WTC11 (cell line): ENCODE data around the gene ERC1. TPM values are rescaled to one million over a fixed set of nuclear protein-coding genes. Genes with fewer than 3 reads are reported as not detected.
"Not testable (repeated sequence)": the region's sequence is repeated elsewhere in the genome, so short reads cannot be mapped to it uniquely, and the experiment has no call there.

Experiments
- ATAC-seq: fragments of 200-7000 bp; cut with Tn5 transposase; 2 replicates; pipeline ENCODE4 v1.10.0; 2021; ENCODE audit warnings: mild to moderate bottlenecking, moderate library complexity
- CTCF ChIA-PET: fragments of 300-600 bp; sonication (Branson Sonifier 250); formaldehyde crosslinking; loops from one replicate; lab custom pipeline; 2021; ENCODE audit warnings: antibody characterized with exemption; lab: Charles Lee
- POLR2A ChIA-PET: fragments of 350-600 bp; sonication (Branson Sonifier 250); formaldehyde crosslinking; loops from one replicate; lab custom pipeline; 2021; ENCODE audit warnings: antibody characterized with exemption; lab: Charles Lee
- DNase-seq: peaks from one replicate; pipeline ENCODE4 v3.0.0; 2021; ENCODE audit warnings: low spot score
- H3K27ac Mint-ChIP-seq: 2 replicates; pipeline ENCODE4 v1.8.0; 2021; ENCODE audit warnings: mixed read lengths
- H3K27me3 Mint-ChIP-seq: 2 replicates; pipeline ENCODE4 v1.8.0; 2021; ENCODE audit warnings: low read depth, mild to moderate bottlenecking, moderate library complexity, mixed read lengths
- H3K36me3 Mint-ChIP-seq: 2 replicates; pipeline ENCODE4 v1.8.0; 2021; ENCODE audit warnings: mixed read lengths
- H3K4me1 Mint-ChIP-seq: 2 replicates; pipeline ENCODE4 v1.8.0; 2022; ENCODE audit warnings: mixed read lengths
- H3K4me3 Mint-ChIP-seq: 2 replicates; pipeline ENCODE4 v1.8.0; 2021; ENCODE audit warnings: mild to moderate bottlenecking, moderate library complexity, mixed read lengths
- H3K9me3 Mint-ChIP-seq: 2 replicates; pipeline ENCODE4 v1.8.0; 2021; ENCODE audit warnings: mixed read lengths
- CREB1 ChIP-seq: sonication (generic); formaldehyde crosslinking; IDR thresholded peaks from 2 replicates; pipeline ENCODE4 v1.8.0; 2023; ENCODE audit warnings: mild to moderate bottlenecking, missing genetic modification reagents
- CREM ChIP-seq: sonication (generic); formaldehyde crosslinking; IDR thresholded peaks from 2 replicates; pipeline ENCODE4 v1.8.1; 2022; ENCODE audit warnings: mild to moderate bottlenecking, missing genetic modification reagents, moderate library complexity
- FOXK1 ChIP-seq: sonication (generic); formaldehyde crosslinking; IDR thresholded peaks from 2 replicates; pipeline ENCODE4 v1.8.0; 2022; ENCODE audit warnings: mild to moderate bottlenecking, moderate library complexity, missing genetic modification reagents
- HMGA2 ChIP-seq: fragments of 250-450 bp; sonication (Bioruptor Pico); IDR thresholded peaks from 2 replicates; pipeline ENCODE4 v1.4.0; 2021; ENCODE audit warnings: mild to moderate bottlenecking, moderate library complexity
- KAT7 ChIP-seq: sonication (generic); formaldehyde crosslinking; IDR thresholded peaks from 2 replicates; pipeline ENCODE4 v1.8.1; 2023; ENCODE audit warnings: missing genetic modification reagents, mild to moderate bottlenecking, borderline replicate concordance
- MYBL2 ChIP-seq: sonication (generic); formaldehyde crosslinking; IDR thresholded peaks from 2 replicates; pipeline ENCODE4 v1.8.1; 2023; ENCODE audit warnings: mild to moderate bottlenecking, moderate library complexity, missing genetic modification reagents
- NFATC4 ChIP-seq: fragments of 250-450 bp; sonication (Bioruptor Pico); IDR thresholded peaks from 2 replicates; pipeline ENCODE4 v1.9.0; 2021; ENCODE audit warnings: mild to moderate bottlenecking
- PRRX2 ChIP-seq: fragments of 250-450 bp; sonication (Bioruptor Pico); IDR thresholded peaks from 2 replicates; pipeline ENCODE4 v1.8.0; 2021; ENCODE audit warnings: mild to moderate bottlenecking
- ZNF219 ChIP-seq: sonication (generic); formaldehyde crosslinking; IDR thresholded peaks from 2 replicates; pipeline ENCODE4 v1.8.0; 2023; ENCODE audit warnings: missing genetic modification reagents, mild to moderate bottlenecking, borderline replicate concordance
- ZNF423 ChIP-seq: fragments of 250-450 bp; sonication (Bioruptor Pico); IDR thresholded peaks from 2 replicates; pipeline ENCODE4 v2.1.2; 2022; ENCODE audit warnings: mild to moderate bottlenecking, moderate library complexity
- total RNA-seq: library from RNA; stranded (reverse); gene quantifications from 3 replicates; pipeline ENCODE4 v1.2.3, GENCODE V29; 2021
- TF ChIP-seq, protein P1 (sequence below): sonication (generic); formaldehyde crosslinking; IDR thresholded peaks from 2 replicates; pipeline ENCODE4 v1.8.1; 2023; ENCODE audit warnings: mild to moderate bottlenecking, missing genetic modification reagents
- TF ChIP-seq, protein P2 (sequence below): sonication (generic); formaldehyde crosslinking; IDR thresholded peaks from 2 replicates; pipeline ENCODE4 v1.8.0; 2023; ENCODE audit warnings: mild to moderate bottlenecking, missing genetic modification reagents
- TF ChIP-seq, protein P3 (sequence below): sonication (generic); formaldehyde crosslinking; IDR thresholded peaks from 2 replicates; pipeline ENCODE4 v1.8.1; 2022; ENCODE audit warnings: mild to moderate bottlenecking, moderate library complexity, missing genetic modification reagents
- TF ChIP-seq, protein P4 (sequence below): fragments of 250-450 bp; sonication (Bioruptor Pico); IDR thresholded peaks from 2 replicates; pipeline ENCODE4 v1.9.0; 2021; ENCODE audit warnings: moderate library complexity, mild to moderate bottlenecking, inconsistent platforms, borderline replicate concordance
- TF ChIP-seq, protein P5 (sequence below): sonication (generic); formaldehyde crosslinking; IDR thresholded peaks from 2 replicates; pipeline ENCODE4 v1.8.0; 2022; ENCODE audit warnings: mild to moderate bottlenecking, missing genetic modification reagents
- TF ChIP-seq, protein P6 (sequence below): sonication (generic); formaldehyde crosslinking; IDR thresholded peaks from 2 replicates; pipeline ENCODE4 v1.8.0; 2022; ENCODE audit warnings: mild to moderate bottlenecking, missing genetic modification reagents

Gene ERC1
- total RNA-seq, 1 experiment from 2014 or later, result 47.5 TPM

DNA sequence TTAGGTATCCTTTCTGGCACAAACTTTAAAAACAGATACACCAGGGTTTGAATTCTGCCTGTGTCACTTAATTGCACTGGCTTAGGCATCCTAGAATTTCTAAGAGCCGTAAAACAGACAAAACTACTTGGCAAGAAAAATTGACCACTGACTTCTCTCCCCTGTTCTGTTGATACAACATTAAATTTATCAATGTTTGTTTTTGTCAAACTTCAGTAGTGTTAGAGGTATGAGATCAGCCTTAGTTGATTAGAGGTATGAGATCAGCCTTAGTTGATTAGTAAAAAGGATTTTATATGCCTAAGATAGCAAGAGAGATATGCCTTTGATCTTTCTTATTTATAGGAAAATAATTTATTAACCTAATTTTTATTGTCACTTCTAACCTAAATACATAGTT lies 320.1 kb downstream of the ERC1 start (continued):
- TF ChIP-seq, protein P1, sequence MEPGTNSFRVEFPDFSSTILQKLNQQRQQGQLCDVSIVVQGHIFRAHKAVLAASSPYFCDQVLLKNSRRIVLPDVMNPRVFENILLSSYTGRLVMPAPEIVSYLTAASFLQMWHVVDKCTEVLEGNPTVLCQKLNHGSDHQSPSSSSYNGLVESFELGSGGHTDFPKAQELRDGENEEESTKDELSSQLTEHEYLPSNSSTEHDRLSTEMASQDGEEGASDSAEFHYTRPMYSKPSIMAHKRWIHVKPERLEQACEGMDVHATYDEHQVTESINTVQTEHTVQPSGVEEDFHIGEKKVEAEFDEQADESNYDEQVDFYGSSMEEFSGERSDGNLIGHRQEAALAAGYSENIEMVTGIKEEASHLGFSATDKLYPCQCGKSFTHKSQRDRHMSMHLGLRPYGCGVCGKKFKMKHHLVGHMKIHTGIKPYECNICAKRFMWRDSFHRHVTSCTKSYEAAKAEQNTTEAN (CRISPR knock-in tag), result no peak
- TF ChIP-seq, protein P2, sequence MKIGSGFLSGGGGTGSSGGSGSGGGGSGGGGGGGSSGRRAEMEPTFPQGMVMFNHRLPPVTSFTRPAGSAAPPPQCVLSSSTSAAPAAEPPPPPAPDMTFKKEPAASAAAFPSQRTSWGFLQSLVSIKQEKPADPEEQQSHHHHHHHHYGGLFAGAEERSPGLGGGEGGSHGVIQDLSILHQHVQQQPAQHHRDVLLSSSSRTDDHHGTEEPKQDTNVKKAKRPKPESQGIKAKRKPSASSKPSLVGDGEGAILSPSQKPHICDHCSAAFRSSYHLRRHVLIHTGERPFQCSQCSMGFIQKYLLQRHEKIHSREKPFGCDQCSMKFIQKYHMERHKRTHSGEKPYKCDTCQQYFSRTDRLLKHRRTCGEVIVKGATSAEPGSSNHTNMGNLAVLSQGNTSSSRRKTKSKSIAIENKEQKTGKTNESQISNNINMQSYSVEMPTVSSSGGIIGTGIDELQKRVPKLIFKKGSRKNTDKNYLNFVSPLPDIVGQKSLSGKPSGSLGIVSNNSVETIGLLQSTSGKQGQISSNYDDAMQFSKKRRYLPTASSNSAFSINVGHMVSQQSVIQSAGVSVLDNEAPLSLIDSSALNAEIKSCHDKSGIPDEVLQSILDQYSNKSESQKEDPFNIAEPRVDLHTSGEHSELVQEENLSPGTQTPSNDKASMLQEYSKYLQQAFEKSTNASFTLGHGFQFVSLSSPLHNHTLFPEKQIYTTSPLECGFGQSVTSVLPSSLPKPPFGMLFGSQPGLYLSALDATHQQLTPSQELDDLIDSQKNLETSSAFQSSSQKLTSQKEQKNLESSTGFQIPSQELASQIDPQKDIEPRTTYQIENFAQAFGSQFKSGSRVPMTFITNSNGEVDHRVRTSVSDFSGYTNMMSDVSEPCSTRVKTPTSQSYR, result no peak
- TF ChIP-seq HMGA2 (CRISPR knock-in tag) (no peak), MYBL2 (no peak)
- TF ChIP-seq, protein P3, sequence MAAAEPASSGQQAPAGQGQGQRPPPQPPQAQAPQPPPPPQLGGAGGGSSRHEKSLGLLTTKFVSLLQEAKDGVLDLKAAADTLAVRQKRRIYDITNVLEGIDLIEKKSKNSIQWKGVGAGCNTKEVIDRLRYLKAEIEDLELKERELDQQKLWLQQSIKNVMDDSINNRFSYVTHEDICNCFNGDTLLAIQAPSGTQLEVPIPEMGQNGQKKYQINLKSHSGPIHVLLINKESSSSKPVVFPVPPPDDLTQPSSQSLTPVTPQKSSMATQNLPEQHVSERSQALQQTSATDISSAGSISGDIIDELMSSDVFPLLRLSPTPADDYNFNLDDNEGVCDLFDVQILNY (CRISPR knock-in tag), result no peak
- TF ChIP-seq, protein P4, sequence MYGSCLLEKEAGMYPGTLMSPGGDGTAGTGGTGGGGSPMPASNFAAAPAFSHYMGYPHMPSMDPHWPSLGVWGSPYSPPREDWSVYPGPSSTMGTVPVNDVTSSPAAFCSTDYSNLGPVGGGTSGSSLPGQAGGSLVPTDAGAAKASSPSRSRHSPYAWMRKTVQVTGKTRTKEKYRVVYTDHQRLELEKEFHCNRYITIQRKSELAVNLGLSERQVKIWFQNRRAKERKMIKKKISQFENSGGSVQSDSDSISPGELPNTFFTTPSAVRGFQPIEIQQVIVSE (CRISPR knock-in tag), result no peak
- TF ChIP-seq, protein P5, sequence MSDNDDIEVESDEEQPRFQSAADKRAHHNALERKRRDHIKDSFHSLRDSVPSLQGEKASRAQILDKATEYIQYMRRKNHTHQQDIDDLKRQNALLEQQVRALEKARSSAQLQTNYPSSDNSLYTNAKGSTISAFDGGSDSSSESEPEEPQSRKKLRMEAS (CRISPR knock-in tag), result no peak
- TF ChIP-seq, all 79 proteins: peak for 0

DNA sequence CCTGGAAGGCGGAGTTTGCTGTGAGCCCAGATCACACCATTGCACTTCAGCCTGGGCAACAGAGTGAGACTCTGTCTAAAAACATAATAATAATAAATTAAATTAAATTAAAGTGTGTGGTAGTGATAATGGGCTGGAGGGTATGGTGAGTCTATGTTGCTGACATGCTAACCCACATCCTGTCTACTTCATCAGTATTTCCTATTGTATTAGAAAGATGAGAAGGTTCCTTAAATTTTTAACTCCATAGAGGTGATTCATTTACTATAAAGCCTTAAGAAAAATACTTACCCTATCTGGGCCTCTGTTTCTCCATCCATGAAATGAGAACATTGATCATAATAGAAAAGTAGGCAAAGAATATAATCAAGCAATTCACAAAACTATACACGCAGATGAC lies 322.9 kb downstream of the ERC1 start:
- H3K36me3 Mint-ChIP-seq, result peaks cover 25% of the 10 kb centered on the region
- H3K4me1 Mint-ChIP-seq, result peaks cover 11% of the 10 kb centered on the region
- ATAC-seq (no peak), DNase-seq (no peak)
- peaks cover 5% of the 10 kb centered on the region for H3K9me3 Mint-ChIP-seq
- CTCF ChIA-PET, result no interaction called here
- no peak overlapping the region for H3K27ac Mint-ChIP-seq
- POLR2A ChIA-PET, result no interaction called here
- no peaks in the 10 kb centered on the region for H3K27me3 Mint-ChIP-seq
- H3K4me3 Mint-ChIP-seq, result no peak overlapping the region
- TF ChIP-seq KAT7 (CRISPR knock-in tag) (no peak), FOXK1 (CRISPR knock-in tag) (no peak), CREB1 (CRISPR knock-in tag) (no peak), NFATC4 (no peak)
- TF ChIP-seq, protein P6, sequence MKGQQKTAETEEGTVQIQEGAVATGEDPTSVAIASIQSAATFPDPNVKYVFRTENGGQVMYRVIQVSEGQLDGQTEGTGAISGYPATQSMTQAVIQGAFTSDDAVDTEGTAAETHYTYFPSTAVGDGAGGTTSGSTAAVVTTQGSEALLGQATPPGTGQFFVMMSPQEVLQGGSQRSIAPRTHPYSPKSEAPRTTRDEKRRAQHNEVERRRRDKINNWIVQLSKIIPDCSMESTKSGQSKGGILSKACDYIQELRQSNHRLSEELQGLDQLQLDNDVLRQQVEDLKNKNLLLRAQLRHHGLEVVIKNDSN (CRISPR knock-in tag), result no peak

DNA sequence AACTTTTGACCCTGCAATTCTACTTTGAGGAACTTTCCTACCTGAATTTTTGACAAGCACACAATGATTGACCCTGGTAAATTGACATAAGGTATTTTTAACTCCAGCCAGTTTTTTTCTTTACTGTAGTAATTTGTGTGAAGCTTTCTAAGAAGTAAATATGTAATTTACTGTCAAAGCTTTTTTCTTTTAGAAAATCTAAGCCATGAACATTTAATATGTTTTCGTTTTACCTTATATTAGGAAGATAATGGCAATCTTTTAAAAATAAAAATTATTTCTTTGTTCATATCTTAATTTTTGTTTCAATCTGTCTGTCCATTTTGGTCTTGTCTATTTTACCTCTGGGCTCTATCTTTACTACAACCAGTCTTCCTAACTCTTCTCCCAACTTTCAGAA lies 323.5 kb downstream of the ERC1 start:
- Mint-ChIP-seq H3K4me1 (peaks cover 12% of the 10 kb centered on the region), H3K27ac (no peak overlapping the region), H3K27me3 (no peaks in the 10 kb centered on the region)
- DNase-seq, result no peak
- TF ChIP-seq PRRX2 (CRISPR knock-in tag) (no peak), ZNF219 (CRISPR knock-in tag) (no peak), ZNF423 (no peak), CREM (CRISPR knock-in tag) (no peak)
- TF ChIP-seq, all 79 proteins: peak for 0
- Mint-ChIP-seq H3K4me3 (no peak overlapping the region), H3K9me3 (peaks cover 5% of the 10 kb centered on the region), H3K36me3 (peaks cover 24% of the 10 kb centered on the region)
- ChIA-PET POLR2A (no interaction called here), CTCF (no interaction called here)
- ATAC-seq, result no peak

DNA sequence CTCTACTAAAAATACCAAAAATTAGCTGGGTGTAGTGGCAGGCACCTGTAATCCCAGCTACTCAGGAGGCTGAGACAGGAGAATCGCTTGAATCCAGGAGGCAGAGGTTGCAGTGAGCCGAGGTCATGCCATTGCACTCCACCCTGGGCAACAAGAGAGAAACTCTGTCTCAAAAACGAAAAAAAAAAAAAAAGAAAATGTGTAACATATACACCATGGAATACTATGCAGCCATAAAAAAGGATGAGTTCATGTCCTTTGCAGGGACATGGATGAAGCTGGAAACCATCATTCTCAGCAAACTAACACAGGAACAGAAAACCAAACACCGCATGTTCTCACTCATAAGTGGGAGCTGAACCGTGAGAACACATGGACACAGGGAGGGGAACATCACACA lies 326.0 kb downstream of the ERC1 start:
- CTCF ChIA-PET, DNase-seq, ATAC-seq, H3K9me3 Mint-ChIP-seq, H3K4me3 Mint-ChIP-seq, POLR2A ChIA-PET, H3K27me3 Mint-ChIP-seq, H3K27ac Mint-ChIP-seq: not testable (repeated sequence)
- peaks cover 11% of the 10 kb centered on the region for H3K4me1 Mint-ChIP-seq
- peaks cover 23% of the 10 kb centered on the region for H3K36me3 Mint-ChIP-seq
